ENCODE data around the gene PMVK.

PMVK gene

GRCh38 chr1:154962156-154962749 is 25.7 kb upstream of the PMVK start:
- TF ChIP-seq CTCF (conservative IDR thresholded peaks at IDR 0.05; ENCODE audit: low read depth): no peak
- no peak for DNase-seq (ENCODE audit: low spot score)
- H3K27ac ChIP-seq: peak overlapping the region; percentile 100
- ChIA-PET CTCF (interaction anchor here (0.6 to 2.0 kb wide), 4 partner anchors 19 to 388 kb away, joined by 3 to 8 read pairs (median 4); no protein-coding TSS in a partner anchor), POLR2A (ENCODE audit: low non-redundant PET) (interaction anchor here (0.6 to 2.4 kb wide), 2 partner anchors 9 to 328 kb away, joined by 3 to 24 read pairs; partner anchors contain the start of gene SHC1)

GRCh38 chr1:154961207-154962155 is 25.0 kb upstream of the PMVK start, which contains the start of gene PYGO2:
Gene PYGO2 (minus strand): TSS chr1:154961782. CDS start chr1:154961576, 206 bp downstream.
- POLR2A ChIA-PET (ENCODE audit: low non-redundant PET): interaction anchor here (0.6 to 2.4 kb wide), 4 partner anchors 10 to 328 kb away, joined by 3 to 24 read pairs (median 3); partner anchors contain the start of gene SHC1
- peak within 1 kb of the TSS; percentile 100 for H3K27ac ChIP-seq
- peak; percentile 77 for TF ChIP-seq CTCF (conservative IDR thresholded peaks at IDR 0.05; ENCODE audit: low read depth)
- CTCF ChIA-PET: interaction anchor here (0.5 to 2.0 kb wide), 7 partner anchors 18 to 716 kb away, joined by 3 to 8 read pairs (median 4); no protein-coding TSS in a partner anchor
- DNase-seq (ENCODE audit: low spot score): no peak

GRCh38 chr1:154960446-154961136 is 24.1 kb upstream of the PMVK start:
- H3K27ac ChIP-seq: peak overlapping the region; percentile 100
- ChIA-PET CTCF (interaction anchor here (0.7 to 2.0 kb wide), 5 partner anchors 17 to 357 kb away, joined by 3 to 8 read pairs (median 5); no protein-coding TSS in a partner anchor), POLR2A (ENCODE audit: low non-redundant PET) (interaction anchor here (0.6 to 2.4 kb wide), 2 partner anchors 11 to 36 kb away, joined by 3 to 24 read pairs; partner anchors contain the start of gene SHC1)
- no peak for DNase-seq (ENCODE audit: low spot score)
- no peak for TF ChIP-seq CTCF (conservative IDR thresholded peaks at IDR 0.05; ENCODE audit: low read depth)

- TF ChIP-seq CTCF (conservative IDR thresholded peaks at IDR 0.05; ENCODE audit: low read depth): no peak
- ChIA-PET POLR2A (ENCODE audit: low non-redundant PET) (no interaction called here), CTCF (no interaction called here)
- no peak for DNase-seq (ENCODE audit: low spot score)
- peak overlapping the region; percentile 57 for H3K27ac ChIP-seq
Measured at GRCh38 chr1:154959426-154959780, 22.9 kb upstream of the PMVK start.

- DNase-seq (ENCODE audit: low spot score): no peak
- CTCF ChIA-PET: no interaction called here
- POLR2A ChIA-PET (ENCODE audit: low non-redundant PET): interaction anchor here (0.5 kb wide), 1 partner anchor 15 kb away, joined by 3 read pairs; no protein-coding TSS in a partner anchor
- H3K27ac ChIP-seq: peak overlapping the region; percentile 57
- no peak for TF ChIP-seq CTCF (conservative IDR thresholded peaks at IDR 0.05; ENCODE audit: low read depth)
Measured at GRCh38 chr1:154958681-154959425, 22.3 kb upstream of the PMVK start.
